Activated CD4-positive, alpha-beta memory T cell treated with anti-CD3 and anti-CD28 coated beads, Interleukin-2, amount 10 ng/mL, durations not matched to agents 7 days and 5 days (primary cell): ENCODE measurements around the gene LIPA. TPM values are rescaled to one million over a fixed set of nuclear protein-coding genes. Genes with fewer than 3 reads are reported as not detected.
"Not testable (repeated sequence)": the region's sequence is repeated elsewhere in the genome, so short reads cannot be mapped to it uniquely, and the experiment has no call there.

Source experiments
- CTCF ChIA-PET: fragments of 350-600 bp; sonication (Branson Sonifier 250); formaldehyde crosslinking; loops from one replicate; lab custom pipeline; 2021; ENCODE audit warnings: antibody characterized with exemption, inconsistent platforms; lab: Charles Lee
- POLR2A ChIA-PET: fragments of 350-600 bp; sonication (Branson Sonifier 250); formaldehyde crosslinking; loops from one replicate; lab custom pipeline; 2021; ENCODE audit warnings: antibody characterized with exemption; lab: Charles Lee
- DNase-seq: peaks from one replicate; pipeline ENCODE4 v3.0.0-alpha.2; 2020
- H3K27ac Mint-ChIP-seq: one replicate; pipeline ENCODE4 v1.8.0; 2021; ENCODE audit warnings: mild to moderate bottlenecking, mixed read lengths
- H3K27me3 Mint-ChIP-seq: one replicate; pipeline ENCODE4 v1.8.0; 2021; ENCODE audit warnings: mixed read lengths
- H3K36me3 Mint-ChIP-seq: one replicate; pipeline ENCODE4 v1.8.0; 2021; ENCODE audit warnings: low read depth, mixed read lengths
- H3K4me1 Mint-ChIP-seq: one replicate; pipeline ENCODE4 v1.8.0; 2021; ENCODE audit warnings: mixed read lengths
- H3K4me3 Mint-ChIP-seq: one replicate; pipeline ENCODE4 v1.8.0; 2021; ENCODE audit warnings: mild to moderate bottlenecking, mixed read lengths
- H3K9me3 Mint-ChIP-seq: one replicate; pipeline ENCODE4 v1.8.0; 2021; ENCODE audit warnings: mixed read lengths
- total RNA-seq, 2 experiments: library from RNA; stranded (reverse); gene quantifications; one replicate each; pipeline ENCODE4 v1.2.3, GENCODE V29; 2021

Gene LIPA
- 10 to 100 TPM; 40.3 to 42.4 TPM for total RNA-seq

DNA sequence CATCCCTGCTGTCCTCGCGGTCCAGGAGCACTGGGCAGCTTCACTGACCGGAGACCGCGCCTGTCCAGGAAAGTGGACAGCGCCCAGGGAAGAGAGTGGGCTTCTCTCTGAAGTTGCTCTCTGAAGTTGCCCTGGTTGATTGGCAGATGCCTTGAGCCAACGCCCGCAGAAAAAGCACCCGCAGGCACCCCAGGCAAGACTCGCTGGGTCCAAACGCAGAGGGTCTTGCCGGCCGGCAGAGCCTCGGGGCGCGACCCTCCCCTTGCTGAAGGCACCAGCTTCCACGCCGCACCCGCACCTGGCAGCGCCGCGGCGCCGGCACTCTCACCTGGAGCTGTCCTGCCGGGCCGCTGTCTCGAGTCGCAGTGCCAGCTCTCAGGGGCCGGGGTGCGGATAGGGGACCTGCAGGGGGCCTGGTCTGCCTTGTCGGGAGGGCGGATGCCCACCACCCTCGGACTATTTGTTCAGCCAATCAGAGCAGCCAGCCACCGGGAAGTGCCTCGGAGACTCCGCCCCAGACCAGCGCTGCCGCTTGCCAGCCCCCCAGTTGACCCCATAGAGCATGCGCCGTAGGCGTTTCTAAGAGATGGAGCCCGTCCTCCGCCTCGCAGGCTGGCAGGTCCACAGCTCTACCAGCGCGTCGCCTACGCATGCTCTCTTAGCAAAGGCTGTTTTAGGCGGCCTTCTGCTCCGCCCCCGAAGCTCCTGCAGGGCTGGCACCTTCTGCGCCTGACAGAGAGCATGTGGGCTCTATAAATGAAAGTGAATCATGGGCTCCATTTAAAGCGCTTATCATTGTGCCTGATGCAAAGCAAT is at the start of gene LIPA:
TSS of gene LIPA (minus strand) at position 367 of the 816 bp plus-strand sequence. CDS start 4,127 bp downstream, outside the sequence.
- H3K4me3 Mint-ChIP-seq: peak within 1 kb of the TSS; percentile 86
- H3K27ac Mint-ChIP-seq: peak within 1 kb of the TSS; percentile 65
- peaks cover 20% of the 10 kb centered on the region for H3K9me3 Mint-ChIP-seq
- H3K27me3 Mint-ChIP-seq: peaks cover 9% of the 10 kb centered on the region
- peaks cover 11% of the 10 kb centered on the region for H3K36me3 Mint-ChIP-seq
- POLR2A ChIA-PET: interaction anchor here (0.9 to 2.5 kb wide), 10 partner anchors 11 to 450 kb away, joined by 3 to 25 read pairs (median 6); partner anchors contain the start of genes FAS, IFIT1, IFIT2 and IFIT5
- CTCF ChIA-PET: interaction anchor here (0.6 to 2.2 kb wide), 7 partner anchors 8 to 167 kb away, joined by 3 to 9 read pairs (median 4); partner anchors contain the start of gene IFIT5
- DNase-seq: peak; percentile 95
- peaks cover 25% of the 10 kb centered on the region for H3K4me1 Mint-ChIP-seq

DNA sequence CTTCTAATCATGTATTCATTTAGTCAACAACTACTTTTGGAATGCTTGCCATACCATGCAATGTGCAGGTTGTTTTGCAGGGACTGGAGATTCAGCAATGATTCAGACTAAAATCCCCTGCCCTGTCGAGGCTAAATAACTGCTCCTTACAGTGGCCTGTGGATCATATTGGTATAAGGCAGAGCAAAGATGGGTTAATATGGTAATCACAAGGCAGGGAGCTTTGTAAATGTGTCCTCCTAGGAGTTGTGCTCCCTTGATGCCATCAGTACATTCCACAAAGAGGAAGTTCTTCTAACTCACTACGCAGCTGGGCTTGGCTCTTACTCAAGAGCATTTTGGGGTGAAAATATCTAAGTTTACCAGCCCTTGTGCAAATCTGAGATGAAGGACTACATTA is 49.7 kb upstream of the LIPA start:
- peaks cover 36% of the 10 kb centered on the region for H3K4me1 Mint-ChIP-seq
- H3K27me3 Mint-ChIP-seq: peaks cover 34% of the 10 kb centered on the region
- DNase-seq: no peak
- peaks cover 17% of the 10 kb centered on the region for H3K36me3 Mint-ChIP-seq
- ChIA-PET POLR2A (interaction anchor here (0.9 to 3.1 kb wide), 6 partner anchors 9 to 113 kb away, joined by 4 to 12 read pairs (median 6); partner anchors contain the start of genes CH25H, IFIT1, IFIT3 and IFIT5), CTCF (interaction anchor here (1.2 to 1.7 kb wide), 4 partner anchors 31 to 117 kb away, joined by 4 to 9 read pairs (median 6); partner anchors contain the start of gene IFIT5)
- peaks cover 7% of the 10 kb centered on the region for H3K9me3 Mint-ChIP-seq
- peak overlapping the region; percentile 82 for H3K4me3 Mint-ChIP-seq
- H3K27ac Mint-ChIP-seq: peak overlapping the region; percentile 68

DNA sequence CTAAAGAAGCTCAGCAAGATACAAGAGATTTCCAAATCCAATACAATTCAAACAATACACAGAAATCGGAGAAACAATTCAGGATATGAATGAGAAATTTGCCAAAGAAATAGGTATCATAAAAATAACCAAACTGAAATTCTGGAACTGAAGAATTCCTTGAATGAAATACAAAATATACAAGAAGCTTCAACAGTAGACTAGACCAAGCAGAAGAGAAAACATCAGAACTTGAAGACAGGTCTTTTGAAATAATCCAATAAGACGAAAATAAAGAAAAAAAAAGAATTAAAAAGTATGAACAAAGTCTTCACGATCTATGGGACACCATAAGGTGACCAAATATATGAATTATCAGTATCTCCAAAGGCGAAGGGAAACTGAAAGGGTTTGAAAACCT is 47.5 kb upstream of the LIPA start:
- H3K9me3 Mint-ChIP-seq: peaks cover 7% of the 10 kb centered on the region
- CTCF ChIA-PET: no interaction called here

DNA sequence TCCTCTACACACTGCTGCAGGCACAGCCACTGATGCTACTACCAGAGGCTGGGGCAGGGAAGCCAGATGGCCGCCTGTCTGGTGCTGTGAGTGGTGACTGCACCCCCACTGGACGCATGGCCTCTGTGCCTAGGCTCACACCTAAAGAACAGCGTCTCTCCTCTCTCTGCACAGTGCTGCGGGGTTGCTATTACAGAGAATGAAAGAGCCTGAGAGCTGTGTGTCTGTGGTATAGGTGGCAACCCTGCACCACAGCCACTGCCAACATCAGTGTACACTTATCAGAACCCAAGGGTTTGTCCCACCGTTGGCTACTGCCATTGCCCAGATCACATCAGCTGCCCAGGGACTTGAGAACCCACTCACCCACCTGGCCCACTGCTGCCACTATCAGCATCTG is 46.2 kb upstream of the LIPA start:
- no peak overlapping the region for H3K4me3 Mint-ChIP-seq
- peaks cover 30% of the 10 kb centered on the region for H3K27me3 Mint-ChIP-seq
- POLR2A ChIA-PET: no interaction called here
- no peak overlapping the region for H3K27ac Mint-ChIP-seq
- H3K36me3 Mint-ChIP-seq: peaks cover 5% of the 10 kb centered on the region
- no peak for DNase-seq
- peaks cover 7% of the 10 kb centered on the region for H3K9me3 Mint-ChIP-seq
- CTCF ChIA-PET: no interaction called here
- peaks cover 40% of the 10 kb centered on the region for H3K4me1 Mint-ChIP-seq

More for the DNA sequence above, 47.5 kb upstream of the LIPA start:
- peaks cover 32% of the 10 kb centered on the region for H3K27me3 Mint-ChIP-seq
- no peak for DNase-seq
- H3K4me1 Mint-ChIP-seq: peaks cover 51% of the 10 kb centered on the region
- H3K4me3 Mint-ChIP-seq: no peak overlapping the region
- H3K36me3 Mint-ChIP-seq: peaks cover 8% of the 10 kb centered on the region
- POLR2A ChIA-PET: no interaction called here
- no peak overlapping the region for H3K27ac Mint-ChIP-seq

DNA sequence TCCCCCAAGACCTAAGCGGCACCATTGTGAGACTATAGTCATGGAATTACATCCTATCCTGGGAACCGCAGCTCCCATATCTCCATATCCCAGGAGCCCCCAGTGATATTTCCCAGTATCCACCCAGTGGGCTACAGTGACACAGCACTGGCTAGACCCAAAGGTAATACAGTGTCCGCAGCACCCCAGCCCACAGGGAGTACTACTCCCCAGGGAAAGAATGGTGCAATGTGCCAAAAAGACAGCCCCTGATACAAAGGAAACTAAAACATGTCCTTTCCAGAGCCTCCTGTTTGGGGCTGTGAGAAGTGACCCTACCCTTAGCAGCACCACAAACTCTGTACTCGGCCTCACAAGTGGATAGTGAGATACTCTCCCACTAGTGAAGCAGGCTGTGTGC is 45.8 kb upstream of the LIPA start:
- Mint-ChIP-seq H3K36me3 (peaks cover 5% of the 10 kb centered on the region), H3K27me3 (peaks cover 30% of the 10 kb centered on the region), H3K4me3 (no peak overlapping the region), H3K4me1 (peaks cover 35% of the 10 kb centered on the region), H3K27ac (no peak overlapping the region), H3K9me3 (peaks cover 7% of the 10 kb centered on the region)
- CTCF ChIA-PET: no interaction called here
- no peak for DNase-seq
- POLR2A ChIA-PET: no interaction called here

DNA sequence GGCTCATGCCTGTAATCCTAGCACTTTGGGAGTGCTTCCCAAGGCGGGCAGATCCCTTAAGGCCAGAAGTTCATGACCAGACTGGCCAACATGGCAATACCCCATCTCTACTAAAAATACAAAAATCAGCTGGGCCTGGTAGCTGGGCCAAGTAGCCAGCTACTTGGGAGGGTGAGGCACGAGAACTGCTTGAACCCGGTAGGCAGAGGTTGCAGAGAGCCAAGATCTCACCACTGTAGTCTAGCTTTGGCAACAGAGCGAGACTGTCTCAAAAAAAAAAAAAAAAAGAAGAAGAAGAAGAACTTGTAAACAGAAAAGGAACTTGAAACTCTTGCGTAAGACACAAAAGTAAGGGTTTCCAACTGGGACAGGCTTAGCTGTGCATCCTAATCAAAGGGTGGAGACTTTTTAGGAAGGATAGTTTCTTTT is 44.7 kb upstream of the LIPA start:
- Mint-ChIP-seq H3K4me1 (peaks cover 26% of the 10 kb centered on the region), H3K9me3 (peaks cover 7% of the 10 kb centered on the region), H3K4me3 (no peak overlapping the region), H3K36me3 (peaks cover 5% of the 10 kb centered on the region), H3K27ac (no peak overlapping the region), H3K27me3 (peaks cover 31% of the 10 kb centered on the region)
- ChIA-PET CTCF (interaction anchor here (0.7 kb wide), 1 partner anchor 44 kb away, joined by 4 read pairs; the partner anchor contains the start of gene LIPA), POLR2A (interaction anchor here (1.0 to 1.1 kb wide), 2 partner anchors 32 to 96 kb away, joined by 3 to 5 read pairs; partner anchors contain the start of genes IFIT1 and IFIT3)
- DNase-seq: no peak

DNA sequence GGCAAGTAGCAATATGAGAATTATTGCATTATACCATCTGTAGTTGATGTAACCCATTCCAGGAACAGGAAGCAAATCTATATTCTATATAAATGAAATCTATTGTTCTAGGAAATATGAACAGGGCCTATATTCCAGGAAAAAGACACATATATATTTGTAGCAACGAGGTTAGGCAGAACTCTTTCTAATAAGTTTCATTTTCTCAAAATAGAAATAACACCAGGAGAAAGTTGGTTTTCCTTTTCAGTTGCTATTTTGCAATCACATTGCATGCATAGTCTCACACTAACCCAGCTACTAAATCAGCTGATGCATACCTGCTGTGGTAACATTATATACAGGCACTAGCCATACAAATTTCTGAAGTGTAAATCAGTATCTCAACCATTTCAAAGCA is 44.0 kb upstream of the LIPA start:
- peaks cover 5% of the 10 kb centered on the region for H3K36me3 Mint-ChIP-seq
- H3K27ac Mint-ChIP-seq: no peak overlapping the region
- CTCF ChIA-PET: interaction anchor here (0.7 kb wide), 1 partner anchor 44 kb away, joined by 4 read pairs; the partner anchor contains the start of gene LIPA
- POLR2A ChIA-PET: interaction anchor here (1.0 to 1.1 kb wide), 2 partner anchors 32 to 96 kb away, joined by 3 to 5 read pairs; partner anchors contain the start of genes IFIT1 and IFIT3
- DNase-seq: no peak
- no peak overlapping the region for H3K4me3 Mint-ChIP-seq
- peaks cover 21% of the 10 kb centered on the region for H3K4me1 Mint-ChIP-seq
- peaks cover 27% of the 10 kb centered on the region for H3K27me3 Mint-ChIP-seq
- peaks cover 7% of the 10 kb centered on the region for H3K9me3 Mint-ChIP-seq

DNA sequence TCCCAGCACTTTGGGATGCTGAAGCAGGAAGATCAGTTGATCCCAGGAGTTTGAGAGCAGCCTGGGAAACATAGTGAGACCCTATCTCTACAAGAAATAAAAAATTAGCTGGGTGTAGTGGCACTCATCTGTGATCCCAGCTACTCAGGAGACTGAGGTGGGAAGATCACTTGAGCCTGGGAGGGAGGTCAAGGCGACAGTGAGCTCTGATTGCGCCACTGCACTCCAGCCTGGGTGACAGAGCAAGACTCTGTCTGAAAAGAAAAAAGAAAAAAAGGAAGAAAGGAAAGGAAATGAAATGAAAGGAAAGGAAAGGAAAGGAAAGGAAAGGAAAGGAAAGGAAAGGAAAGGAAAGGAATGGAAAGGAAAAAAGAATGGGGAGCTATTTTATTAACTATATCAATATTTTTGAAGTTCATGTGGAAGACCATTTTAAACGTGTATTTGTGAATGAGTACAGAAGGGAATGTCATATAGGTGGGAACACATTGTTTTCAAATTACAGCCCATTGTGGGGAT is 43.2 kb upstream of the LIPA start:
- Mint-ChIP-seq H3K4me3 (no peak overlapping the region), H3K27ac (no peak overlapping the region), H3K36me3 (peaks cover 5% of the 10 kb centered on the region), H3K4me1 (peaks cover 21% of the 10 kb centered on the region), H3K27me3 (peaks cover 24% of the 10 kb centered on the region), H3K9me3 (peaks cover 7% of the 10 kb centered on the region)
- DNase-seq: no peak
- POLR2A ChIA-PET: no interaction called here
- CTCF ChIA-PET: no interaction called here

DNA sequence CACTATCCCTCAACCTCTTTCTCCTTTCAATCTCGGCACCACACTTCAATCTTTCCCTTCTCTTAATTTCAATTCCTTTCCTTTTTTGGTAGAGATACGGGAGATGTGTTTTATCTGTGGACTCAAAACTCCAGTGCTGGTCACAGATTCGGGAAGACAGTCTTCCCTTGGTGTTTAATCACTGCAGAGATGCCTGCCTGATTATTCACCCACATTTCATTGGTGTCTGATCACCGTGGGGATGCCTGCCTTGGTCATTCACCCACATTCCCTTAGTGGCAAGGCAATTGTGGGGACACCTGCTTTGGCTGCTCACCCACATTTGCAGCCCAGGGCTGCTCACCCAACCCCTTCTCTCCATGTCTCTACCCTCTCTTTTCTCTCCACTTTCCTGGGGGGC is 33.7 kb upstream of the LIPA start:
- CTCF ChIA-PET, POLR2A ChIA-PET, H3K36me3 Mint-ChIP-seq, H3K9me3 Mint-ChIP-seq, H3K27ac Mint-ChIP-seq, DNase-seq, H3K4me3 Mint-ChIP-seq, H3K4me1 Mint-ChIP-seq: not testable (repeated sequence)
- H3K27me3 Mint-ChIP-seq: peaks cover 19% of the 10 kb centered on the region

DNA sequence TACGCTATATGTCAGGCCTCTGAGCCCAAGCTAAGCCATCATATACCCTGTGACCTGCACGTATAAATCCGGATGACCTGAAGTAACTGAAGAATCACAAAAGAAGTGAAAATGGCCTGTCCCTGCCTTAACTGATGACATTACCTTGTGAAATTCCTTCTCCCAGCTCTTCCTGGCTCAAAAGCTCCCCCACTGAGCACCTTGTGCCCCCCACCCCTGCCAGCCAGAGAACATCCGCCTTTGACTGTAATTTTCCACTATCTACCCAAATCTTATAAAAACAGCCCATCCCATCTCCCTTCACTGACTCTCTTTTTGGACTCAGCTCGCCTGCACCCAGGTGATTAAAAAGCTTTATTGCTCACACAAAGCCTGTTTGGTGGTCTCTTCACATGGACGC is 33.1 kb upstream of the LIPA start:
- H3K27me3 Mint-ChIP-seq: peaks cover 19% of the 10 kb centered on the region
- H3K4me3 Mint-ChIP-seq, POLR2A ChIA-PET, H3K4me1 Mint-ChIP-seq, H3K27ac Mint-ChIP-seq, CTCF ChIA-PET, DNase-seq, H3K36me3 Mint-ChIP-seq, H3K9me3 Mint-ChIP-seq: not testable (repeated sequence)

DNA sequence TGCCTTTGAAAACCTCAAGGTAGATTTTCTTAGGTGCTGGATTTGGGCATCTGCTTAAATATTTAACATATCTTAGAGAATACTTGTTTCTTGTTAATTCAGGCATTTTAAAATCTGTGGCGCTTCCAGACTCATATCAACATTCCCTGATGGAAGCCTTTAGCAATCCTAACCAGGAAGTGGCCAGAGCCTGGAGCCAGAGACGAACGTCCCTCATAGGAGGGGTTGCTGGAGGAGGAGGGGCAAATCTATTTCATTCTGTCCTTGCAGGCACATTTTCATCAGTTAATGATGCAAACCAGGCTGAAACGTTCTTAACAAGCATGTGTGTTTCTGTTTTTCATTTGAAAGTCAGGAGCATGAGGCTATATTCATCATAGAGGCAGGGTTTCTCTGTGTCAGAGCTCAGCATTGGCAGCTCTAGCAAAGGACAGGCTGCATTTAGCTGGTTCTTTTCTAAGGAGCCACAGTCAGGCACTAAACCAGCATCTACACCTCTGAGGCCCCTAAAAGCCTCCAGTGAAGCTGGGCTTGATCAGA is 32.4 kb upstream of the LIPA start:
- H3K4me1 Mint-ChIP-seq: no peaks in the 10 kb centered on the region
- ChIA-PET CTCF (no interaction called here), POLR2A (no interaction called here)
- no peaks in the 10 kb centered on the region for H3K9me3 Mint-ChIP-seq
- H3K36me3 Mint-ChIP-seq: no peaks in the 10 kb centered on the region
- no peak overlapping the region for H3K27ac Mint-ChIP-seq
- no peak overlapping the region for H3K4me3 Mint-ChIP-seq
- H3K27me3 Mint-ChIP-seq: peaks cover 19% of the 10 kb centered on the region
- no peak for DNase-seq

DNA sequence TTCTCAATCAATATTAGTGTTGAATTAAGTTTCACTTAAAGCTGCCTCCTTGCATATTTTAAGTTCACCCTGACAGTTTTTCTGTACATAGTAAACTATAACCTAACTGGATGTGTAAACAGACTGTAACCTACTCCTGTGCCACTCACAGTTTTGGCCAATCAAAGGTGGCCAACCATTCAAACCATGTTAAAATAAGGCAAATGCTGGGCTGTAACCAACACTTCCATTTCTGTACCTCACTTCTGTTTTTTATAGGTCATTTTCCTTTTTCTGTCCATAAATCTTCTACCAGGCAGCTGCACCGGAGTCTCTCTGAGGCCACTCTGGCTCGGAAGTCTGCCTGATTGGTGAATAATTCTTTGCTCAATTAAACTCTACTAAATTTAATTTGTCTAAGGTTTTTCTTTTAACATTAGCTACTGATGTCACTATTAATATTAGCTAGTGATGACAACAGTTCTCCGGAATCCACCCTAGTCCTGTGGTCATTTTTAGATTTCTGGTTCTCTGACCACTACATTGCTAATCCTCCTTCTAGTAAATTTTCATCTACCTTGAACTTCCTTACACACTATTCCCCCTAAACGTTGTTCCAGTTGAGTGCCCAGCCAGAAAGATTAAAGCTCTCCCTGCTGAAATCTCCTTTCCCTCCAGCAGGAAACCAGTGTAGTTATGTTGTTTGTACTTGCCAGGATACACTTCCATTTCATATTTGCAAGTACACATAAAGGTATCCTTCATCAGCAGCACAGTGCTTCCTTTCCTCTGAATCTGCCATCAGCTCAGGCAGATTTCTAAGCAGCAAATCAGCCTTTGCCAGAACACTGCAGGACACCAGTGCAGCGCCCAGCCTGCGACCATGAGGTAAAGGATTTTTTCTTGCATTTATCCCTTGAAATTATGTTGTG is 31.7 kb upstream of the LIPA start:
- Mint-ChIP-seq H3K9me3 (no peaks in the 10 kb centered on the region), H3K4me1 (no peaks in the 10 kb centered on the region), H3K27me3 (peaks cover 19% of the 10 kb centered on the region), H3K27ac (no peak overlapping the region), H3K36me3 (no peaks in the 10 kb centered on the region), H3K4me3 (no peak overlapping the region)
- POLR2A ChIA-PET: no interaction called here
- DNase-seq: no peak
- CTCF ChIA-PET: no interaction called here
